ENCODE measurements around the gene DCP1A. TPM values are rescaled to one million over a fixed set of nuclear protein-coding genes. Genes with fewer than 3 reads are reported as not detected.

The DCP1A gene
- total RNA-seq: 10 to 100 TPM; 28.5 to 33.2 TPM

- no peak for TF ChIP-seq CTCF (IDR thresholded peaks at IDR 0.05)
- H3K4me1 ChIP-seq (ENCODE audit: control insufficient read depth in 1 of 2, low read depth in 2 of 2): peaks cover 16 to 36% of the 10 kb centered on the region in 2 donors
- ATAC-seq (ENCODE audit: insufficient number of reproducible peaks, low FRiP score, low read depth) (peak; percentile 98), DNase-seq (ENCODE audit: low spot score) (peak; percentile 83)
- peak within 1 kb of the TSS; percentile 88 to 94 for H3K27ac ChIP-seq
- peak within 1 kb of the TSS; percentile 100 for H3K4me3 ChIP-seq
- peaks cover 6% of the 10 kb centered on the region for H3K36me3 ChIP-seq
- no peaks in the 10 kb centered on the region for H3K9me3 ChIP-seq
- no peaks in the 10 kb centered on the region for H3K27me3 ChIP-seq (replicated peaks; ENCODE audit: insufficient read depth)
Measured at GRCh38 chr3:53347261-53348064, at the start of gene DCP1A. TSS of gene DCP1A (minus strand) at chr3:53347543. CDS start at chr3:53347517, 26 bp downstream.

- no peaks in the 10 kb centered on the region for H3K36me3 ChIP-seq
- DNase-seq (ENCODE audit: low spot score) (no peak), ATAC-seq (ENCODE audit: insufficient number of reproducible peaks, low FRiP score, low read depth) (no peak)
- H3K4me1 ChIP-seq (ENCODE audit: control insufficient read depth in 1 of 2, low read depth in 2 of 2): no peaks in the 10 kb centered on the region
- H3K4me3 ChIP-seq: no peak overlapping the region
- H3K9me3 ChIP-seq: no peaks in the 10 kb centered on the region
- no peak overlapping the region for H3K27ac ChIP-seq
- no peaks in the 10 kb centered on the region for H3K27me3 ChIP-seq (replicated peaks; ENCODE audit: insufficient read depth)
- TF ChIP-seq CTCF (IDR thresholded peaks at IDR 0.05): no peak
Measured at GRCh38 chr3:53384465-53385423, 37.4 kb upstream of the DCP1A start.

- Histone ChIP-seq H3K4me1 (ENCODE audit: control insufficient read depth in 1 of 2, low read depth in 2 of 2) (no peaks in the 10 kb centered on the region), H3K36me3 (no peaks in the 10 kb centered on the region), H3K27ac (no peak overlapping the region), H3K9me3 (no peaks in the 10 kb centered on the region), H3K4me3 (no peak overlapping the region), H3K27me3 (replicated peaks; ENCODE audit: insufficient read depth) (no peaks in the 10 kb centered on the region)
- DNase-seq (ENCODE audit: low spot score) (no peak), ATAC-seq (ENCODE audit: insufficient number of reproducible peaks, low FRiP score, low read depth) (no peak)
- TF ChIP-seq CTCF (IDR thresholded peaks at IDR 0.05): no peak
Measured at GRCh38 chr3:53382106-53382505, 34.8 kb upstream of the DCP1A start.

- no peak for TF ChIP-seq CTCF (IDR thresholded peaks at IDR 0.05)
- DNase-seq (ENCODE audit: low spot score): no peak
- Histone ChIP-seq H3K4me3 (no peak overlapping the region), H3K4me1 (ENCODE audit: control insufficient read depth in 1 of 2, low read depth in 2 of 2) (no peaks in the 10 kb centered on the region), H3K27me3 (replicated peaks; ENCODE audit: insufficient read depth) (no peaks in the 10 kb centered on the region), H3K27ac (no peak overlapping the region), H3K36me3 (no peaks in the 10 kb centered on the region), H3K9me3 (no peaks in the 10 kb centered on the region)
- no peak for ATAC-seq (ENCODE audit: insufficient number of reproducible peaks, low FRiP score, low read depth)
Measured at GRCh38 chr3:53380306-53380705, 33.0 kb upstream of the DCP1A start.

- no peak for ATAC-seq (ENCODE audit: insufficient number of reproducible peaks, low FRiP score, low read depth)
- Histone ChIP-seq H3K36me3 (no peaks in the 10 kb centered on the region), H3K27me3 (replicated peaks; ENCODE audit: insufficient read depth) (no peaks in the 10 kb centered on the region), H3K4me3 (no peak overlapping the region), H3K4me1 (ENCODE audit: control insufficient read depth in 1 of 2, low read depth in 2 of 2) (no peaks in the 10 kb centered on the region), H3K27ac (no peak overlapping the region), H3K9me3 (no peaks in the 10 kb centered on the region)
- TF ChIP-seq CTCF (IDR thresholded peaks at IDR 0.05): no peak
- DNase-seq (ENCODE audit: low spot score): no peak
Measured at GRCh38 chr3:53379898-53380297, 32.6 kb upstream of the DCP1A start.
